K562 (cell line): ENCODE measurements around the gene PIK3CD. TPM values are rescaled to one million over a fixed set of nuclear protein-coding genes. Genes with fewer than 3 reads are reported as not detected.

Experiments
- ATF1 ChIP-seq, 2 experiments: fragments of 450-650 bp in 1 of 2; IDR thresholded peaks; 2 replicates each; pipeline ENCODE4 v1.6.1; 2016; ENCODE audit warnings: missing compliant biosample characterization in 1 of 2, missing genetic modification characterization in 1 of 2
- BRF1 ChIP-seq: IDR thresholded peaks from 3 replicates; pipeline ENCODE4 v1.6.1; 2011; ENCODE audit warnings: borderline replicate concordance, mild to moderate bottlenecking; ENCODE audit not compliant: insufficient read length; ENCODE audit errors: extremely low read depth
- CBX2 ChIP-seq: fragments of 200-600 bp; sonication (generic); IDR thresholded peaks from one replicate; pipeline ENCODE4 v1.6.1; 2012; ENCODE audit warnings: mild to moderate bottlenecking, low read length, inconsistent platforms; ENCODE audit not compliant: insufficient read depth, poor library complexity, severe bottlenecking
- CC2D1A ChIP-seq: fragments of 450-650 bp; IDR thresholded peaks from 2 replicates; pipeline ENCODE4 v1.6.1; 2017; ENCODE audit warnings: mild to moderate bottlenecking
- CCNT2 ChIP-seq: IDR thresholded peaks from 2 replicates; pipeline ENCODE4 v1.6.1; 2011; ENCODE audit warnings: borderline replicate concordance, low read depth, mild to moderate bottlenecking, moderate library complexity, mixed read lengths, low read length; ENCODE audit not compliant: insufficient read length; ENCODE audit errors: extremely low read depth
- CHD7 ChIP-seq: fragments of 200-600 bp; sonication (generic); IDR thresholded peaks from one replicate; pipeline ENCODE4 v1.6.1; 2012; ENCODE audit warnings: mild to moderate bottlenecking, low read depth, low read length, inconsistent platforms
- DNMT1 ChIP-seq: fragments of 450-650 bp; IDR thresholded peaks from 2 replicates; pipeline ENCODE4 v1.6.1; 2016; ENCODE audit warnings: antibody characterized with exemption, mild to moderate bottlenecking
- DPF2 ChIP-seq: fragments of 450-650 bp; IDR thresholded peaks from 2 replicates; pipeline ENCODE4 v1.6.1; 2016
- RHOXF2B ChIP-seq: fragments of 250-450 bp; sonication (Bioruptor Pico); conservative IDR thresholded peaks from 2 replicates; pipeline ENCODE4 v1.5.1; 2021
- polyA plus RNA-seq, 8 experiments: library from polyadenylated mRNA; depleted of rRNA in 4 of 8; stranded (reverse) in 5 of 8; unstranded in 3 of 8; fragments of >200 nt; fragmentation: Nextera tagmentation in 2 of 8; fragmentation: Illumina TruSeq in 1 of 8; extraction: Ambion mirVana in 2 of 8; extraction: Trizol in 1 of 8; gene quantifications; 2 replicates each; pipeline versions ENCODE4 v1.2.1 to v1.2.3, GENCODE V29; 2011 to 2014; ENCODE audit warnings: inconsistent platforms in 1 of 8, missing spikeins in 1 of 8
- total RNA-seq, 7 experiments: library from RNA; depleted of rRNA in 6 of 7; stranded (reverse); fragments of >200 nt in 6 of 7; fragmentation: Illumina TruSeq in 2 of 7; extraction: Trizol in 2 of 7; gene quantifications; 2 replicates each; pipeline versions ENCODE4 v1.2.1 to v1.2.3, GENCODE V29; 2011 to 2021; ENCODE audit warnings: low replicate concordance in 1 of 7

The PIK3CD gene
- total and polyA plus RNA-seq, 9 of the 15 experiments (the other 6 are each of a cell fraction or from before 2014, with no cell fraction given): 1.8 to 20.8 (median 7.2) TPM

DNA sequence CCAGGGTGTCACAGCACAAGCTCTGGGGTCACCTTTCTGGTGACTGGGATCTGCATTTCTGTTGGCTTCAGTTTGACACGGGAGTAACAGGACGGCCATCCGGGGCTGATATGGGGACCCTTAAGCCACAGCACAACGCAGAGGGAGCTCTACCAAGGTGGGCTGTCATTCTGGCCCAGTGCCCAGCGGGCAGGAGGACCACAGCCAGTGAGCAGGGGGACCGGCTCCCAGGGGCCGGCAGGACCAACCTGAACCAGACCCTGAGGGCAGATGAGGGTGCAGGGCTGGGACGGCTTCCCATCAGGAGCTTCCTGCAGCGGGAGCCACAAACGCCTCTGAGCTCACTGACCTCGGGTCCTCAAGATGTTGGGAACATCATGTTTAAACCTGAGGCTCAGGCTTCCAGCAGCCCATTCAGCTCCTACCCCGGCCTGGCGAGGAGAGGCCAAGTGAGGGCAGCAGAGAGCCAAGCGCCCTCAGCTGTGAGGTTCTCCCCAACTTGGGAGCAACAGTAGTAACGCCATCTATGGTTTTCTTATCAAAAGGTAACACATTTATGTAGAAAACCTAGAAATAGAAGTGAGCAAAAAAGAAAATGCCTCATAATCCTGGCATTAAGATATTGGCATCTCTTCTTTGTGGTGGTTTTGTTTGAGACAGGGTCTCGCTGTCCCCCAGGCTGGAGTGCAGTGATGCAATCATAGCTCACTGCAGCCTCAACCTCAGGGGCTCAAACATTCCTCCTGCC lies 36.0 kb upstream of the PIK3CD start (continued):
- no peak for TF ChIP-seq CHD7
- no peak for TF ChIP-seq DNMT1
- TF ChIP-seq BRF1: no peak
- TF ChIP-seq CC2D1A: no peak
- TF ChIP-seq DPF2: no peak
- TF ChIP-seq ATF1 (CRISPR knock-in tag; IDR thresholded peaks at IDR 0.05): no peak
- 0 out of 2 replicates have a peak, but pooled peaks have one; percentile 11 for TF ChIP-seq ATF1 (tag; IDR thresholded peaks at IDR 0.05)
- no peak for TF ChIP-seq CBX2
- TF ChIP-seq CCNT2: no peak
- TF ChIP-seq RHOXF2B (CRISPR knock-in tag): 0 out of 2 replicates have a peak, but pooled peaks have one; percentile 36
